HEK293T (cell line): Measurements from ENCODE around the gene STK38L.

Experiments
- CTCF ChIA-PET: fragments of 350-600 bp; formaldehyde crosslinking; extraction: SDS; loops from one replicate; lab custom pipeline; 2021; ENCODE audit warnings: antibody characterized with exemption, inconsistent platforms; lab: Yijun Ruan, JAX
- POLR2A ChIA-PET: fragments of 350-600 bp; formaldehyde crosslinking; extraction: SDS; loops from one replicate; lab custom pipeline; 2020; ENCODE audit warnings: antibody characterized with exemption, inconsistent platforms; lab: Yijun Ruan, JAX
- DNase-seq: peaks from one replicate; pipeline ENCODE4 v3.0.0; 2012; ENCODE audit warnings: mixed read lengths; ENCODE audit errors: extremely low spot score
- ARNT ChIP-seq: fragments of 450-650 bp; IDR thresholded peaks from 2 replicates; pipeline ENCODE4 v1.6.1; 2017; ENCODE audit warnings: mild to moderate bottlenecking
- BHLHE40 ChIP-seq: fragments of 450-650 bp; IDR thresholded peaks from 2 replicates; pipeline ENCODE4 v1.6.1; 2016; ENCODE audit warnings: mild to moderate bottlenecking, moderate library complexity, borderline replicate concordance
- CTBP1 ChIP-seq: fragments of 450-650 bp; IDR thresholded peaks from 2 replicates; pipeline ENCODE4 v1.6.1; 2016; ENCODE audit warnings: borderline replicate concordance
- ELF4 ChIP-seq: fragments of 450-650 bp; IDR thresholded peaks from 2 replicates; pipeline ENCODE4 v1.6.1; 2017; ENCODE audit warnings: antibody characterized with exemption
- FOXA1 ChIP-seq: fragments of 450-650 bp; IDR thresholded peaks from 2 replicates; pipeline ENCODE4 v1.6.1; 2016; ENCODE audit warnings: mild to moderate bottlenecking
- FOXK2 ChIP-seq: fragments of 450-650 bp; IDR thresholded peaks from 2 replicates; pipeline ENCODE4 v1.6.1; 2016; ENCODE audit warnings: mild to moderate bottlenecking
- FOXM1 ChIP-seq: fragments of 450-650 bp; IDR thresholded peaks from 2 replicates; pipeline ENCODE4 v1.6.1; 2017; ENCODE audit warnings: mild to moderate bottlenecking, borderline replicate concordance
- HDGF ChIP-seq: fragments of 450-650 bp; IDR thresholded peaks from 2 replicates; pipeline ENCODE4 v1.6.1; 2017; ENCODE audit warnings: antibody characterized with exemption, borderline replicate concordance
- L3MBTL2 ChIP-seq: fragments of 450-650 bp; conservative IDR thresholded peaks from 2 replicates; pipeline ENCODE4 v1.6.1; 2016; ENCODE audit warnings: mild to moderate bottlenecking
- LEF1 ChIP-seq: fragments of 450-650 bp; IDR thresholded peaks from 2 replicates; pipeline ENCODE4 v1.6.1; 2017; ENCODE audit warnings: mild to moderate bottlenecking, borderline replicate concordance
- NFRKB ChIP-seq: fragments of 450-650 bp; IDR thresholded peaks from 2 replicates; pipeline ENCODE4 v1.6.1; 2016; ENCODE audit warnings: mild to moderate bottlenecking, moderate library complexity
- PKNOX1 ChIP-seq: fragments of 450-650 bp; IDR thresholded peaks from 2 replicates; pipeline ENCODE4 v1.6.1; 2016
- SP1 ChIP-seq: fragments of 450-650 bp; IDR thresholded peaks from 2 replicates; pipeline ENCODE4 v1.6.1; 2017
- SUZ12 ChIP-seq: fragments of 450-650 bp; IDR thresholded peaks from 2 replicates; pipeline ENCODE4 v1.6.1; 2016; ENCODE audit warnings: mild to moderate bottlenecking
- TARDBP ChIP-seq: fragments of 450-650 bp; IDR thresholded peaks from 2 replicates; pipeline ENCODE4 v1.6.1; 2016
- ZNF384 ChIP-seq: fragments of 450-650 bp; IDR thresholded peaks from 2 replicates; pipeline ENCODE4 v1.6.1; 2016

STK38L gene

GRCh38 chr12:27292718-27293117 lies 48.6 kb downstream of the STK38L start:
- TF ChIP-seq HDGF = no peak
- TF ChIP-seq ARNT = no peak
- TF ChIP-seq L3MBTL2 = no peak
- TF ChIP-seq FOXM1 = no peak
- no peak for TF ChIP-seq TARDBP
- CTCF ChIA-PET = no interaction called here

GRCh38 chr12:27293463-27293862 lies 49.4 kb downstream of the STK38L start:
- TF ChIP-seq BHLHE40 (no peak), ELF4 (no peak), SP1 (no peak), LEF1 (no peak), NFRKB (no peak), FOXK2 (no peak), FOXA1 (no peak), L3MBTL2 (no peak), CTBP1 (no peak), FOXM1 (no peak), PKNOX1 (no peak), ZNF384 (no peak), SUZ12 (no peak), ARNT (no peak), TARDBP (no peak), HDGF (no peak)
- ChIA-PET CTCF (no interaction called here), POLR2A (no interaction called here)
- DNase-seq = no peak

More at GRCh38 chr12:27292718-27293117, 48.6 kb downstream of the STK38L start:
- DNase-seq = no peak
- POLR2A ChIA-PET = no interaction called here

- ChIA-PET CTCF (interaction anchor here (1.0 kb wide), 1 partner anchor 10 kb away, joined by 6 read pairs; no protein-coding TSS in a partner anchor), POLR2A (no interaction called here)
- no peak for TF ChIP-seq NFRKB
- TF ChIP-seq BHLHE40 = no peak
- TF ChIP-seq LEF1 = no peak
- no peak for TF ChIP-seq FOXK2
- no peak for TF ChIP-seq L3MBTL2
- TF ChIP-seq SUZ12 = no peak
- no peak for TF ChIP-seq PKNOX1
- no peak for TF ChIP-seq ARNT
- no peak for TF ChIP-seq ZNF384
- TF ChIP-seq CTBP1 = no peak
- no peak for DNase-seq
Observed at GRCh38 chr12:27296674-27297073, 52.6 kb downstream of the STK38L start.

GRCh38 chr12:27297566-27297965 lies 53.5 kb downstream of the STK38L start:
- ChIA-PET POLR2A (no interaction called here), CTCF (interaction anchor here (1.0 kb wide), 1 partner anchor 9 kb away, joined by 6 read pairs; no protein-coding TSS in a partner anchor)
- no peak for DNase-seq

GRCh38 chr12:27299102-27299501 lies 55.0 kb downstream of the STK38L start:
- no peak for DNase-seq
- CTCF ChIA-PET = interaction anchor here (0.7 kb wide), 1 partner anchor 43 kb away, joined by 3 read pairs; no protein-coding TSS in a partner anchor
- TF ChIP-seq BHLHE40 (no peak), ZNF384 (no peak)
- POLR2A ChIA-PET = no interaction called here

More at GRCh38 chr12:27297566-27297965, 53.5 kb downstream of the STK38L start:
- no peak for TF ChIP-seq BHLHE40

- ChIA-PET CTCF (no interaction called here), POLR2A (no interaction called here)
- no peak for TF ChIP-seq FOXK2
- no peak for TF ChIP-seq FOXA1
- no peak for TF ChIP-seq ARNT
- no peak for TF ChIP-seq LEF1
- no peak for TF ChIP-seq ELF4
- no peak for TF ChIP-seq PKNOX1
- no peak for TF ChIP-seq SUZ12
- no peak for TF ChIP-seq HDGF
- no peak for TF ChIP-seq BHLHE40
- TF ChIP-seq FOXM1 = no peak
- no peak for TF ChIP-seq TARDBP
- TF ChIP-seq L3MBTL2 = no peak
- TF ChIP-seq ZNF384 = no peak
- TF ChIP-seq SP1 = no peak
- TF ChIP-seq NFRKB = no peak
- no peak for TF ChIP-seq CTBP1
- no peak for DNase-seq
Observed at GRCh38 chr12:27300226-27300625, 56.1 kb downstream of the STK38L start.
